ENCODE data around the gene TBC1D20. TPM values are rescaled to one million over a fixed set of nuclear protein-coding genes. Genes with fewer than 3 reads are reported as not detected.

TBC1D20 gene
- total RNA-seq, 1 experiment from 2014 or later: 32.3 TPM

DNA sequence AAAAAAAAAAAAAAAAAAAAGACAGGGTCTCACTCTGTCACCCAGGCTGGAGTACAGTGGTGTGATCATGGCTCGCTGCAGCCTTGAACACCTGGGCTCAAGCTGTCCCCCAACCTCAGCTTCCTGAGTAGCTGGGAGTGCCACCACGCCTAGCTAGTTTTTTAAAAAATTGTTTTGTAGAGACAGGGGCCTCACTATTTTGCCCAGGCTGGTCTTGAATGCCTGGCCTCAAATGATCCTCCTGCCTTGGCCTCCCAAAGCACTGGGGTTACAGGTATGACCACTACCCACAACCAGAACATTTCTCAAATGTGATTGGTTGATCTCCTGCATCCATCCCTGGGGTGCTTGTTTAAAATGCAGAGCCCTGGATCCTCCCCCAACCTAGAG is 59.8 kb downstream of the TBC1D20 start:
- Histone ChIP-seq H3K79me2 (ENCODE audit: insufficient read depth, low read length) (no peaks in the 10 kb centered on the region), H3K4me3 (replicated peaks in 1 of 2; ENCODE audit: low read depth in 1 of 2, low read length in 2 of 2) (no peak overlapping the region), H3K9ac (ENCODE audit: low read length) (no peak overlapping the region), H3K27ac (ENCODE audit: low read depth, low read length) (no peak overlapping the region; the same call in 1 of the 2 replicates), H4K20me1 (ENCODE audit: insufficient read depth) (no peaks in the 10 kb centered on the region), H3K4me1 (ENCODE audit: control insufficient read depth in 1 of 2, insufficient read depth in 2 of 2, low read length in 2 of 2) (peaks cover 22 to 41% of the 10 kb centered on the region in 2 experiments), H3K27me3 (ENCODE audit: insufficient read depth, low read length) (no peaks in the 10 kb centered on the region), H3K9me3 (ENCODE audit: control insufficient read depth in 1 of 2, insufficient read depth in 1 of 2, low read depth in 1 of 2, low read length in 2 of 2) (peaks cover 0 to 6% of the 10 kb centered on the region in 2 experiments; a peak in 1 of 4 replicates), H2AFZ (ENCODE audit: low read depth, low read length, poor library complexity, severe bottlenecking) (no peak overlapping the region), H3K4me2 (ENCODE audit: low read length) (no peak overlapping the region), H3K36me3 (ENCODE audit: control insufficient read depth in 1 of 2, insufficient read depth in 2 of 2, low read length in 2 of 2) (peaks cover 0 to 5% of the 10 kb centered on the region in 2 experiments; a peak in 1 of 4 replicates), H3K9me2 (ENCODE audit: insufficient read depth) (no peaks in the 10 kb centered on the region)
- TF ChIP-seq SIN3A (IDR thresholded peaks at IDR 0.05; ENCODE audit: low read depth): no peak
- no peak for TF ChIP-seq POLR2A (IDR thresholded peaks at IDR 0.05; ENCODE audit: borderline replicate concordance, extremely low read depth, insufficient read depth, insufficient read length)
- TF ChIP-seq CBX3 (IDR thresholded peaks at IDR 0.05; ENCODE audit: low read depth): no peak
- TF ChIP-seq SP1 (IDR thresholded peaks at IDR 0.05; ENCODE audit: low read depth): no peak
- BruUV-seq (replicated peaks): TSS peak; percentile 3
- intact Hi-C loops (cut with micrococcal nuclease): loop anchor here (2.0 to 5.0 kb wide), 2 partner anchors 22 to 40 kb away; partner anchors contain the start of gene TRIB3
- RAD21 ChIA-PET (ENCODE audit: low non-redundant PET in 1 of 2, low total read pairs in 2 of 2, uncharacterized antibody in 2 of 2, unreplicated experiment in 2 of 2): interaction anchor here in 1 of 2 experiments (0.6 kb wide), 1 partner anchor 20 kb away, joined by 3 read pairs; no protein-coding TSS in a partner anchor
- POLR2A ChIA-PET: interaction anchor here (0.6 to 19.5 kb wide), 2 partner anchors 28 to 102 kb away, joined by 5 to 639 read pairs; partner anchors contain the start of gene TRIB3
- CTCF ChIA-PET: no interaction called here
- ATAC-seq (no peak), DNase-seq (ENCODE audit: low read depth, low spot score) (no peak)

DNA sequence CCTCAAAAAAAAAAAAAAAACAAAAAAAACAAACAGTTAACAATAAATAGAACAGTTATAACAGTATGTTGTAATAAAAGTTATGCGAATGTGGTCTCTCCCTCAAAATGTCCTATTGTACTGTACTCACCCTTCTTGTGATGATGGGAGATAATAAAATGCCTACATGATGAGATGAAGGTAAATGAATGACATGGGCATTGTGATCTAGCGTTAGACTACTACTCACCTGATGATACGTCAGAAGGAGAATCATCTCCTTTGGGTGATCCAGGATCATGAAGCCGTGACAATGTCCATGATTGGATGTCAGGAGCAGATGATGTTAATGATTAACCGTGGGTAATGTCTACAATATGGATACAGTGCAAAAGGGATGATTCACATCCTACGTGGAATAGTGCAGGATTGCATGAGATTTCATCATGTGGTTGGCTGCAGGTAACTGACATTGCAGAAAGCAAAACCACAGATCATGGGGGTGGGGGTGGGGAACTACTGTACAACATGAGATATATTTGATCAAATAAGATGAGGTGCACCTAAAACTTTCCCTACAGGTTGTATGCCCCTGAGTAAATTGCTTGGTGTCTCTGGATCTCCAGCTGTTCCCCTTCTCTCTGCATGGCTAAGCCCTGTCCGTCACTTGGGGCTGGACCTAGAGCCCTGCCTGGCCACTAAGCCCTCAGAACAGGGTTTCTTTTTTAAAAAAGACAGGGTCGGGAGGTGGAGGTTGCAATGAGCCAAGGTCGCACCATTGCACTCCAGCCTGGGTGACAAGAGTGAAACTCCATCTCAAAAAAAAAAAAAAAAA is 60.4 kb downstream of the TBC1D20 start:
- ATAC-seq (peak; percentile 69), DNase-seq (ENCODE audit: low read depth, low spot score) (peak; percentile 94)
- Histone ChIP-seq H3K9me2 (ENCODE audit: insufficient read depth) (no peaks in the 10 kb centered on the region), H3K27me3 (ENCODE audit: insufficient read depth, low read length) (no peaks in the 10 kb centered on the region), H4K20me1 (ENCODE audit: insufficient read depth) (no peaks in the 10 kb centered on the region), H3K4me1 (ENCODE audit: control insufficient read depth in 1 of 2, insufficient read depth in 2 of 2, low read length in 2 of 2) (peaks cover 20 to 35% of the 10 kb centered on the region in 2 experiments), H2AFZ (ENCODE audit: low read depth, low read length, poor library complexity, severe bottlenecking) (peak overlapping the region; percentile 75), H3K27ac (ENCODE audit: low read depth, low read length) (peak overlapping the region; percentile 18; the same call in 1 of the 2 replicates), H3K36me3 (ENCODE audit: control insufficient read depth in 1 of 2, insufficient read depth in 2 of 2, low read length in 2 of 2) (peaks cover 4 to 10% of the 10 kb centered on the region in 2 experiments; a peak in 3 of 4 replicates), H3K4me3 (replicated peaks in 1 of 2; ENCODE audit: low read depth in 1 of 2, low read length in 2 of 2) (no peak overlapping the region), H3K9me3 (ENCODE audit: control insufficient read depth in 1 of 2, insufficient read depth in 1 of 2, low read depth in 1 of 2, low read length in 2 of 2) (peaks cover 0 to 6% of the 10 kb centered on the region in 2 experiments; a peak in 1 of 4 replicates), H3K9ac (ENCODE audit: low read length) (no peak overlapping the region), H3K79me2 (ENCODE audit: insufficient read depth, low read length) (no peaks in the 10 kb centered on the region), H3K4me2 (ENCODE audit: low read length) (peak overlapping the region; percentile 52)
- CTCF ChIA-PET: no interaction called here
- POLR2A ChIA-PET: interaction anchor here (0.6 to 19.5 kb wide), 3 partner anchors 28 to 103 kb away, joined by 3 to 639 read pairs (median 5); partner anchors contain the start of gene TRIB3
- intact Hi-C loops (cut with micrococcal nuclease): loop anchor here (2.0 to 5.0 kb wide), 2 partner anchors 21 to 40 kb away; partner anchors contain the start of gene TRIB3
- no TSS peak for BruUV-seq (replicated peaks)
- RAD21 ChIA-PET (ENCODE audit: low non-redundant PET in 1 of 2, low total read pairs in 2 of 2, uncharacterized antibody in 2 of 2, unreplicated experiment in 2 of 2): interaction anchor here in 1 of 2 experiments (0.6 kb wide), 1 partner anchor 19 kb away, joined by 3 read pairs; no protein-coding TSS in a partner anchor
- TF ChIP-seq POLR2AphosphoS5 (IDR thresholded peaks at IDR 0.05; ENCODE audit: low read depth, low read length) (peak; percentile 80), EZH2 (IDR thresholded peaks at IDR 0.05) (no peak), SIN3A (IDR thresholded peaks at IDR 0.05; ENCODE audit: low read depth) (peak; percentile 79), EGR1 (IDR thresholded peaks at IDR 0.05; ENCODE audit: low read depth) (0 out of 2 replicates have a peak, but pooled peaks have one; percentile 33), ELF1 (IDR thresholded peaks at IDR 0.05; ENCODE audit: borderline replicate concordance, low read depth) (no peak), TCF7L2 (IDR thresholded peaks at IDR 0.05; ENCODE audit: borderline replicate concordance, extremely low read depth, insufficient read depth, insufficient read length) (peak; percentile 27), ZFX (IDR thresholded peaks at IDR 0.05) (no peak), YY1 (IDR thresholded peaks at IDR 0.05; ENCODE audit: extremely low read depth, insufficient replicate concordance, low read depth, low read length) (no peak), FOSL1 (IDR thresholded peaks at IDR 0.05; ENCODE audit: low read depth) (peak; percentile 80), ZNF274 (IDR thresholded peaks at IDR 0.05; ENCODE audit: low read depth, low read length) (no peak), SP1 (IDR thresholded peaks at IDR 0.05; ENCODE audit: low read depth) (peak; percentile 99), JUND (IDR thresholded peaks at IDR 0.05) (peak; percentile 78), CBX3 (IDR thresholded peaks at IDR 0.05; ENCODE audit: low read depth) (peak; percentile 88)
- TF ChIP-seq, protein P1, sequence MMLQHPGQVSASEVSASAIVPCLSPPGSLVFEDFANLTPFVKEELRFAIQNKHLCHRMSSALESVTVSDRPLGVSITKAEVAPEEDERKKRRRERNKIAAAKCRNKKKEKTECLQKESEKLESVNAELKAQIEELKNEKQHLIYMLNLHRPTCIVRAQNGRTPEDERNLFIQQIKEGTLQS (IDR thresholded peaks at IDR 0.05): no peak; the same call in 1 of the 2 replicates
